NK-92 treated with Interleukin-12 subunit alpha and Interleukin-12 subunit beta, amount 100 ng/mL, for 24 hours (cell line): ENCODE data around the gene HOGA1.
"Not testable (repeated sequence)": the region's sequence is repeated elsewhere in the genome, so short reads cannot be mapped to it uniquely, and the experiment has no call there.

Experiments
- DNase-seq: peaks from one replicate; lab custom pipeline; 2025; lab: John Stamatoyannopoulos, UW

HOGA1 gene

GRCh38 chr10:97555541-97555940, 28.6 kb upstream of the HOGA1 start:
- DNase-seq: not testable (repeated sequence)

GRCh38 chr10:97560731-97561381, 23.3 kb upstream of the HOGA1 start:
- DNase-seq: not testable (repeated sequence)

GRCh38 chr10:97561386-97562077, 22.7 kb upstream of the HOGA1 start:
- DNase-seq: not testable (repeated sequence)

GRCh38 chr10:97562329-97562728, 21.9 kb upstream of the HOGA1 start:
- DNase-seq: not testable (repeated sequence)

GRCh38 chr10:97563337-97563736, 20.9 kb upstream of the HOGA1 start:
- no peak for DNase-seq

- DNase-seq: no peak
These were observed 19.4 kb upstream of the HOGA1 start for GRCh38 chr10:97564776-97565175.

- no peak for DNase-seq
These were observed 17.7 kb upstream of the HOGA1 start for GRCh38 chr10:97566336-97566996.

- no peak for DNase-seq
These were observed 16.3 kb upstream of the HOGA1 start for GRCh38 chr10:97567891-97568290.

- no peak for DNase-seq
These were observed 13.9 kb upstream of the HOGA1 start for GRCh38 chr10:97570146-97570788.

- DNase-seq: no peak
These were observed 13.3 kb upstream of the HOGA1 start for GRCh38 chr10:97570789-97571471.

GRCh38 chr10:97571622-97572021, 12.6 kb upstream of the HOGA1 start:
- no peak for DNase-seq

- peak; percentile 44 for DNase-seq
These were observed 11.8 kb upstream of the HOGA1 start, which contains the start of gene ANKRD2 for GRCh38 chr10:97572214-97572989. ANKRD2 (plus strand) TSS chr10:97572779; CDS start chr10:97572789, 10 bp downstream.

- DNase-seq: no peak
These were observed 11.2 kb upstream of the HOGA1 start for GRCh38 chr10:97573021-97573420.

- DNase-seq: no peak
These were observed 10.5 kb upstream of the HOGA1 start for GRCh38 chr10:97573672-97574071.

- no peak for DNase-seq
These were observed 9.6 kb upstream of the HOGA1 start for GRCh38 chr10:97574374-97575126.

GRCh38 chr10:97575127-97575668, 9.0 kb upstream of the HOGA1 start:
- DNase-seq: no peak

- DNase-seq: not testable (repeated sequence)
These were observed 7.7 kb upstream of the HOGA1 start for GRCh38 chr10:97576487-97576886.

GRCh38 chr10:97577701-97578100, 6.5 kb upstream of the HOGA1 start:
- no peak for DNase-seq

- DNase-seq: no peak
These were observed 5.9 kb upstream of the HOGA1 start for GRCh38 chr10:97578171-97578844.
